ENCODE data around the gene NYAP1.

Gene NYAP1

DNA sequence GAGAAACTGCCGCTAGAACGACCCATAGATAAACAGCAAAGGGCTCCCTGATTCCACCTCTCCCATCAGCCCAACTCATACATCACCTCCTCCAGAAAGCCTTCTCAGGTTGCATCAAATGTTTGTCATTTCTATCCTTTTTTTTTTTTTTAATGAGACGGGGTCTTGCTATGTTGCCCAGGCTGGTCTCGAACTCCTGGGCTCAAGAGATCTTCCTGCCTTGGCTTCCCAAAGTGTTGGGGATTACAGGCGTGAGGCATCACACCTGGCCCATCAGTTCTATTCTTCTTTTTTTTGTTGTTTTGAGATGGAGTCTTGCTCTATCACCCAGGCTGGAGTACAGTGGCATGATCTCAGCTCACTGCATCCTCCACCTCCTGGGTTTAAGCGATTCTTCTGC lies 26.7 kb upstream of the NYAP1 start:
- no peak for DNase-seq (ENCODE audit: low spot score)

DNA sequence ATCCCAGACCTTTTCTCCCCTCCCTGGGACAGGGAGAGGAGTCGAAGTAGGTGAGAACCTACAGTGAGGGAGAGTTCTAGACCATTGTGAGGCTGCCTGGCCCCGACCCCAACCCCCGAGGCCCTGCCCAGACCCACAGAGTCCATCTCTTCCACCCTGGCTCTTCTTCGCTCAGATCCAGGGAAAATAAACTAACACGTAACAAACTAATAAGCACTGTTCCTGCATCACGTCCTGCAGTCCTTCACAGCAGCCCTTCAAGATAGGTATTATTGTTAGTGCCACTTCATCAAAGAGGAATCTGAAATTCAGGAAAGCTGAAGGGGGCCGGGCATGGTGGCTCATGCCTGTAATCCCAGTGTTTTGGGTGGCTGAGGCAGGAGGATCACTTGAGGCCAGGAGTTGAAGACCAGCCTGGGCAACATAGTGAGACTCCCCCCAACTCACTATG lies 19.5 kb upstream of the NYAP1 start, which contains the start of gene SPACDR:
Gene SPACDR, minus strand, starts transcription at position 51 of the 451 bp plus-strand sequence. CDS start 235 bp downstream, outside the sequence.
- DNase-seq (ENCODE audit: low spot score) = no peak

DNA sequence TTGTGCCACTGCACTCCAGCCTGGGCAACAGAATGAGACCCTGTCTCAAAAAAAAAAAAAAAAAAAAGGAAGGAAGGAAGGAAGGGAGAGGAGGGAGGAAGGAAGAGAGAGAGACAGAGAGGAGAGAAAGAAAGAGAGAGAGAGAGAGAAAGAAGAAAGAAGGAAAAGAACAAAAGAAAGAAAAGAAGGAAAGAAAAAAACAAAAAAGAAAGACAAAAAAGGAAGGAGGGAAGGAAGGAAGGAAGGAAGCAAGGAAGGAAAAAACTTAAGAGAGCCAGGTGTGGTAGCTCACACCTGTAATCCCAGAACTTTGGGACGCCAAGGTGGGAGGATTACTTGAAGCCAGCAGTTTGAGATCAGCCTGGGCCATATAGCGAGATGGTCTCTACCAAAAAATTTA lies 18.9 kb upstream of the NYAP1 start:
- no peak for DNase-seq (ENCODE audit: low spot score)

DNA sequence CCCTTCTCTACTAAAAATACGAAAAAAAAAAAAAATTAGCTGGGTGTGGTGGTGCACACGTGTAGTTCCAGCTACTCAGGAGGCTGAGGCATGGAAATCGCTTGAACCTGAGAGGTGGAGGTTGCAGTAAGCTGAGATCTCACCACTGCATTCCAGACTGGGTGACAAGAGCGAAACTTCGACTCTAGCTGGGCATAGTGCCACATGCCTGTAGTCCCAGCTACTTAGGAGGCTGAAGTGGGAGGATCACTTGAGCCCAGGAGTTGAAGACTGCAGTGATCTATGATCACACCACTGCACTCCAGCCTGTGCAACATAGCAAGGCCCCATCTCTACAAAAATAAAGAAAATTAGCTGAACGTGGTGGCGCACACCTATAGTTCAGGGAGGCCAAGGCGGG lies 18.4 kb upstream of the NYAP1 start:
- no peak for DNase-seq (ENCODE audit: low spot score)

DNA sequence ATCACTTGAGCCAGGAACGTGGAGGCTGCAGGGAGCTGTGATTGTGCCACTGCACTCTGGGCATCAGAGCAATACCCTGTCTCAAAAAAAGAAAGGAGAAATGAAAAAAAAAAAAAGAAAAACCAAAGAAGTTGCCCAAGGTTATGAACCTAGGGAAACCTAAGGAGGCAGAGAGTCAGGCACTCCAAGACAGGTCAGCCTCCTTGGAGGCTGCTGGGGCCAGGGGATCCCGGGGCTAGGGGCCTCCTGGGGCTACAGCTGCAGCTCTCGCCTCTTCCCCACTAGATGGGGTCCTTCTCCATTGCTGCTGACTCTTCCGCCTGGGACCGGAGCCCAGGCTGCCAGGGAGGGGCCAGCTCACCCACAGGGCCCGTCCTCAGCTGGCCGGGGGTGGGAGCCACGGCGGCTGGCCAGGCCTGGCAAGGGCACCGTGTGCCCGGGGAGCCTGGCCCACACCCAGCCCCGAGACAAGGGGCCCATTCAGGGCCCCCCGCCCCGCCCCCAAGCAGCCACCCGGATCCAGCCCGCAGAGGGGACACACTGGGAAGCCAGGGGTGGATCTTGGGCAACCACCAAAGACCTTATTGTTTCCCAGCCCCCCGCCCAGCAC lies 17.9 kb upstream of the NYAP1 start:
- peak; percentile 48 for DNase-seq (ENCODE audit: low spot score)

DNA sequence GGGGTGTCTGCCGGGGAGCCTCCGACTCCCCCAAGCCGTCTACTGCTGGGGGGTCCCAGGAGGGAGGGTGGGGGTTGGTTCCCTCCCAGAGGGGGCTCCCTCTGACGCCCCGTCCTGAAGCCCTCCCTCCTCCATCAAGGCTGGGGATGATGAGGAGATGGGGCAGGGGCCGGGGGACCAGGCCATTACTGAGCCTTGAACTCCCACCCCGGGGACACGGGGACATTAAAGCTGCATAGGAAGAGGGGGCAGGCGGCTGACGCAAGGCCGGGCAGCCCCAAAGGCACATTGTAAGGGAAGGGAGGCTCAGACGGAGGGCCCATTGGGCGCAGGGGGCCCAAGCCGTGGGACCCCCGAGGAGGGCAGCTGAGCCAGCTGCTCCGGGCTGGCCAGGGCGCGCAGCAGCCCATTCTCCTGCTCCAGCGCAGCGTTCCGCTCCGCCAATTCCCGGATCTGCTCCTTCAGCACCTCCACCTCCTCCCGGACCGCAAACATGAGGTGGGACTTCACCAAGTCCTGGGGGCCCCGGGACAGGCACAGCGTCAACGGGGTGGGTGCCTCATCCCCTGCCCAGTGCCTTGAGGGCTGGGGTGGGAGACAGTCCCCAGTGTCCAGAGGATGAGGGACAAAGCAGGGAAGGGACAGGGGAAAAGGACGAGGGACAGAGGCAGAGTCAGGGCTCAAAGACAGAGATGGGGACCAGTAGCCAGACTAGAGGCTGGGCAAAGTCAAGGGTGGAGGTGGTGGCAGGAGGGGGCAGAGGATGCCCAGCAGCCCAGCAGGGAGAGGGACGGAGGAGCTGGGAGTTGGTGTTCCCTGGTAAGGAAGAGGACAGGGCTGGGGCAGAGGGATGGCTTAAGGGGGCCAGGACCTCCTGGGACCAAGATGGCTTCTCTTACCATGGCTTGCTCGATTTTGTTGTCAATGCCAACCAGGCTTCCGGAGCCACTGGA lies 16.8 kb upstream of the NYAP1 start:
- no peak for DNase-seq (ENCODE audit: low spot score)

DNA sequence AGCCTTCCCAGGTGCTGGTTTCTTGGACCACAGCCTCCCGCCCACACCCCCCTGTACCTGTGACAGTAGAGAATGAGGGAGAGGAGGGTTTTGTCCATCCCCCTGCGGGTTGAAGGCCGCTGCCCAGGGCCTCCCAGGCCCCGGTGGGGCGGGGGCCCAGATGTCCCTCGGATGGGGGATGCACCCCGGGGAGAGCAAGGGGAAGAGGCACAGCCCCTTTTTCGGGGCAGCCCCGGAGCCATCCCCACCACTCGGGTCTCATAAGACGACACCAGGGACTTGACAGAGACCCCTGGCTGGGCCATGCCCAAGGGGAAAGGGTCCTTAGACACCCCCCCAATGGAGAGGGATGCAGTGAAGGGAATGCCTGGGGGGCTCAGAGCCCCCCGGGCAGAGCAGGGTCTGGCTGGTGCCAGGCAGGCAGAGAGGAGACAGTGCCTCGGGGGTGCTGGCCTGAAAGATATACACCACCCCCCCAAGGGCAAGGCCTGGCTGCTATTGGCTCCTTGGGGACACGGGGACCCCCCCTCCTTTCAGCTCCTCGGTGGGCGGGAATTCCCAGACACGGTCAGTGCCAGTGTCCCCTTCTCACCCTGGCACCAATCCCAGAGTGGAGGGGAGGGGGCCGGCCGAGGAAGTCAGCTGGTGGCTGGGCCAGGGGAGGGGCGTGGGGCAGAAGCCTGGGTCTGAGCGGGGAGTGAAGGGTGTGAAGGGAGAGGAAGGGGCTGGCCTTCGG lies 15.9 kb upstream of the NYAP1 start:
- DNase-seq (ENCODE audit: low spot score) = no peak

DNA sequence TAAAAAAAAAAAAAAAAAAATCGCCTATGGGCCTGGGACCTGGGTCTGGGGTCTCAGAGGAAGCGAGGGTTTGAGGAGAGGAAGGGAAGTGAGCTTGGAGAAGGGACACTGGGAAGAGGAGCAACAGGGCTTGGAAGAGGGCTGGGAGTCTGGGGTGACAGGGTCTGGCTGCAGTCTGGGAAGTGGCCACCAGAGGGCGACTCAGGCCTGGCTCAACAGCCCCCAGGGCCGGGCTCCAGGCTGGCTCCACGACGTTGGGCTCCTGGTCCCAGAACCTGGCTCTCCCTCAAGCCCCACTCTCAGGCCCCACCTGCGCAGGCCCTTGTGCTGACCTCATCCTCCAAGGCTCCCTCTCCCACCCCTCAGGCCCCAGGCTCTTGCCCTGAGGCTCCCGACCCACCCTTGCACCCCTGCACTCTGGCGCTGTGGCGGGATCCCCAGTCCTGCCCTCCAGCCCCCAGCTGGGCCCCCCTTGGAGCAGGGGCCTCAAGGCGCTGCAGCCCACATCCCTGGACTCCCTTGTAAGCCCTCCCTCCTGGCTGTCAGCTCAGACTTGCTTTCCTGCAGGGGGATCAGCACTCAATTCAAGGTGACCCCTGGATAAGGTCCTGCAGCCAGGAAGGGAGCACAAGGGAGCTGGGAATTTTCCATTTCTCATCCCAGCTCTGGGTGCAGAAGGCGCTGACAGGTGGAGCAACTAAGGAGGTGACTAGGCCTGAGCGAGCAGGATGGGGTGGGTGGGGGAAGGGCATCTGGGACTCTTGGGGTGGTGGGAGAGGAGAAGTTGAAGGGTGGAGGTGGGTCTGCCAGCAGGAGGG lies 14.3 kb upstream of the NYAP1 start:
- DNase-seq (ENCODE audit: low spot score) = peak; percentile 83

DNA sequence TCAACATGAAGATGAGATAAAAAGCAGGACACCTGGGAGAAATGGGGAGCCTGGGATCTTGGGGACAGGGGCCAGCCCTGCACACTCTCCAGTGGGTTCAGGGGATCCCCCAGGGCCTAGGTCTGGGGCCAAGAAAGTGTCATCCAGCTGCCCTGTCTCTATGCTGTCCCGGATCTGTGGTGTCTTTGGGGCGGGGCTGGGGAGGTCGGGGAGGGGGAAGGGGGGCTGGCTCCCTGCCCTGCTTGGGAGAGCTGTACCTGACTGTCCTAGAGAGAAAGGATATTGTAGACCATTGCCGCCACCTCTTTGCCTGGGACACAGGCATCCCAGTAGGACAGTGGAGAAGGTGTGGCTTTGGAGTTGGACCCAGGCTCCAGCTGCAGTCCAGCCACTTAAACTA lies 12.7 kb upstream of the NYAP1 start:
- no peak for DNase-seq (ENCODE audit: low spot score)

DNA sequence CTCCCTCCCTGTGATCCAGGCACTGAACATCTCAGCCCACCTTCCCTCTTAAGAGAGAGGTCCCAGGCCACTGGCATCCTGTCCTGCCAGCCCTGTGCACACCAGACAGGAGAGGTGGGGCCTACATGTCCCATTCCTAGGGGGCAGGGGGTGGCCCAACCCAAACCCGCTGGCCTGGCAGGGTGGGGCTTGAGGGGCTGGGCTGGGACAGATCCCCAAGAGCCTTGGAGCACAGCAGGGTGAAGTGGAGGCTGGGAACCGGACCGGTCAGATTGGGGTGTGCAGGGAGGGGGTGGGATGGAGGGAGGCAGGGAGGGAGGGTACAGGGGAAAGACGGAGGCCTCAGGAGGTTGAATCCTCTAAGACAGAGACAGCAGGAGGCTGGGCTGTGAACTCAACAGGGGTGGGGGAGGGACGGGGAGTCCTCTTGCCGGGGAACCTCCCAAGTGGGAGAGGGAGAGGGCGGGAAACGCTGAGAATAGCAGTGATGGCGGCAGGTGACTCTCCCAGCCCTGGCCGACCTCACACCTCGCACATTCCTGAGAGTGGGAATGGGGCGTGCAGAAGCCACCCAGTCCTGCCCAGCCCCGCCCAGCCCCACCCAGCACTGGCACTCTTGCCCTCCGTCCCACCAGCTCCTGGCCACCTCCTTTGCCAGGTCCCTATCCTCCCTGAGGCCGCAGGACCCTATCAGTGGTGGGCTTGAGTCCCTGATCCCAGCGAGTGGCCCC lies 11.4 kb upstream of the NYAP1 start:
- DNase-seq (ENCODE audit: low spot score) = no peak

DNA sequence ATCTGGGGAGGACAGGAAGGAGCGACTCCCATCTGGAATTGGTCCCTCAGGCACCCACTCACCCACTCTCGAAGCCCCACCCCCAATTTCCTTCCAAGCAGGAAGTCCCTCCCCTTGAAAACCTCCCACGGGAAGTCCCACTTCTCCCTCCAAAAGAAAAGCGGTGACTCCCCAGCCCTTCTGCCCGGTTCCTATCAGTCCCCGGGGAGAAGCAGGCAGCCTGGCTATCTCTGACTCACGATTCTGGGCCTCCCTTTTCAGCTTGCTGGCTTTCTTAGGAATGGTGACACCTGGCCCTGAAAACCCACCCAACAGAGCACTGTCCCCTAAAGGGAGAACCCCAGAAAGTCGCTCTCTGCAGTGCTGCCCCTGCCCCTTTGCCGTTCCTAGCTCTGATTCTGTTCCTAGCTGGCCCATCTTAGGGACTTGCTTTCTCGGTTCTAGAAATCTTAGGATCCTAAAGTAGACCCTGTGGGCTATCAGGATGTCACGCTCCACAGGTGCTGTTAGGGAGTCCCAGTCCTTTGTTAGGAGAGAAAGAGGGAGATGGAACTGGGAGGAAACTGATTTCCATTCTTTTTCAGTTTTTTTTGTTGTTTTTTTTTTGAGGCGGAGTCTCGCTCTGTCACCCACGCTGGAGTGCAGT lies 10.8 kb upstream of the NYAP1 start:
- DNase-seq (ENCODE audit: low spot score) = peak; percentile 45

DNA sequence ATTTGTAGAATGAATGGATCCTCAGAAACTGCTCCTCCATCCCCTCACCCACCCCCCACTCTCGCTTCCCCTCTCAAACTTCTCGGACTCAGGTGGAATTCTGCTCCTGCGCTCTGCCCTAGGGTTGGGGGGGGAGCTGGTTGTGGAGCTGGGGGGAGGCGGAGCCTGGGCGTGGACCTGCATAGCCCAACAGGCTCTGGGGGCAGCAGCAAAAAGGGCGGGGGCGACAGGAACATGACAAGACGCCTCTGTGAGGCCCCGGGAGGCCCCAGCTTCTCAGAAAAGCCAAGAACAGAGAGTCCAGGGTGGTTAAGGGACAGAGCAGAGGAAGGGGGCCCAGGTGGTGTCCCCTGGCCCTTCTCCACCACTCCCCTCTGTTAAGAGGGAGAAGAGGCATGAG lies 8.2 kb upstream of the NYAP1 start:
- DNase-seq (ENCODE audit: low spot score) = peak; percentile 69

DNA sequence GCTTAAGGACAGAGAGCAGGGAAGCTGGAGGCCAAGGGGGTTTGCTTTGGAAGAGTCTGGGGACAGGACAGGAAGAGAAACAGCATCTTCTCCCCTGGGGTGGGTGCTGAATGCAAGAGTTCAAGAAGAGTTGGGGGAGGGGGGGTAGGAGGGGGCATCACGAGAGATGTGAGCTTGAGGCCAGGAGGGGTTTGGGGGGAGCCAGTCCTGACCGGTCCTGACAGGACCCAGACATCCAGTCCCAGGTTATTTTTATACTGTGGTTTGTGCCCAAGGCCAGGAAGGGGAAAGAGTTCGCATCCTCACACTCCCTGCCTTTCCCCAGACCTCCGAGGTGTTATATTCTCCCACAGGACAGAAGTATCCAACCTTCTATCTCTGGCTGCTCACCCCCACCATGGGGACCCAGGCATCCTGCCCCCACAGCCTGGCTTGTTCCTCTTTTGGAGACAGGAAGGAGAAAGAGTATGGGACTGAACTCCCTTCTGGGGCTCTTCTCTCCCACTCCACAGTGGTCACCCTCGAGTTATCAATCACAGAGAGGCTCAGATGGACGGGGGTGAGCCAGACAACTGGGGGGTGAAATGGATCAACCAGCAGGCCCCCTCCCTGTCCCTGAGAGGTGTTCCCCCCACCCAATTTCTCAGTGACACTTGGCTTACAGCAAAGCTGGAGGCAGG lies 7.5 kb upstream of the NYAP1 start:
- no peak for DNase-seq (ENCODE audit: low spot score)

DNA sequence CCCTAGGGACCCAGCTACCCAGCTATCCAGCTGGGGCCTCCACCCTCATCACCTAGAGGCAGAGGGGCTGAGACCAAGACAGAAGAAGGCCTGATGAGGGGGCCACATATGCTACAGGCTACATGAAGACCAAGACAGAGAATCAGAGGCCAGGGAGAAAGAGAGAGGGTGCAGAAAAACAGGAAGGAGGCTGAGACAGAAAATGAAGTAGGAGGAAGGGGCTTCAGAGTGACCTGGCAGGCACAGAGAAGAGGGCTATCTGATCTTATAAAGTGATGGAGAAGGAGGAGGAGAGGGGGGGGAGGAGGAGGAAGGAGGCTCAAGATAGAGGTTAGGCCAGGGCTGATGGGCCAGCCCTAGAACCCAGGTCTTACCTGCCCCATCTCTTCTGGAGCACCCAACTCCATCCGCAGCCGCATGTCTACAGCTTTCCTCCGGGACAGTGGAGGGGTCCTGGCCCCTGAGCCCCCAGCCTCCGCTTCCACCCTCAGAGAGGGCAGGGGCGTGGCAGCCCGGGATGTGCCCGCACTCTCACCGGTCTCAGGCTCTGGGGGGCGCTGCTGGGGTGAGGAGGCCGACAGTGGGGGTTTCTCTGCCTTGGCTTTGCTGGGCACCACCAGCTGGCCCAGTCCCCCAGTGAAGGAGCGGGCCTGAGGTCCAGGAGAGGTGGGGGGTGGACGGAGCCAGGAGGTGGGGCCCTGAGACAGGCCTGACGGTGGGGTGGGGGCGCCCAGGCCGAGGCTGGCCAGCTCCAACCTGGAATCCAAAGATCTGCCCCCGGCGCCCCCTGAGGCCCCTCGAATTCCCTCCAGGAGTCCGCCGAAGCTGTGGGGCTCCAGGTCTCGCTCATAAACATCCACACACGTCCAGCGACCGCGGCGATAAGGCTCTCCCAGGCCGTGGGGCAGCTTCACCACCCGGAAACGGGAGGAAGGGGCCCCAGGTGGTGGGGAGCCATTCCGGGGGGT lies 6.5 kb upstream of the NYAP1 start:
- peak; percentile 52 for DNase-seq (ENCODE audit: low spot score)

DNA sequence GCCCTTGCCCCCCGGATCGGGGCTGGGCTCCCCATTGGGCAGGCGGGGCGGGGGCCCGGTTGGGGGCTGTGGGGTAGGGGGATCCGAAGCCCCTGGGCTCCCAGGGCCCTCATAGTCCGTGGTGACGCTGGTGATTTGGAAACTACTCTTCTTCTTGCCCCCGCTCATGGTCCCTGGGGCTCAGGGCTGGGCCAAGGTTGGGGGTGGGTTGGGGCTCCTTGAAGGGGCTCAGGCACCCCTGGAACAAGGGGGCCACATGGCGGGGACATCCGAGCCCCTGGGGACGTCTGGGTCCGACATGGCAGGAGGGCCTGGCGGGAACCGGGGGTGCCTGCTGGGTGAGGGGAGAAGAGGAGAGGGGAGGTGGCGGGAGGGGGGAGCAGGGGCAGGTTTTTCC lies 5.9 kb upstream of the NYAP1 start:
- DNase-seq (ENCODE audit: low spot score) = no peak

DNA sequence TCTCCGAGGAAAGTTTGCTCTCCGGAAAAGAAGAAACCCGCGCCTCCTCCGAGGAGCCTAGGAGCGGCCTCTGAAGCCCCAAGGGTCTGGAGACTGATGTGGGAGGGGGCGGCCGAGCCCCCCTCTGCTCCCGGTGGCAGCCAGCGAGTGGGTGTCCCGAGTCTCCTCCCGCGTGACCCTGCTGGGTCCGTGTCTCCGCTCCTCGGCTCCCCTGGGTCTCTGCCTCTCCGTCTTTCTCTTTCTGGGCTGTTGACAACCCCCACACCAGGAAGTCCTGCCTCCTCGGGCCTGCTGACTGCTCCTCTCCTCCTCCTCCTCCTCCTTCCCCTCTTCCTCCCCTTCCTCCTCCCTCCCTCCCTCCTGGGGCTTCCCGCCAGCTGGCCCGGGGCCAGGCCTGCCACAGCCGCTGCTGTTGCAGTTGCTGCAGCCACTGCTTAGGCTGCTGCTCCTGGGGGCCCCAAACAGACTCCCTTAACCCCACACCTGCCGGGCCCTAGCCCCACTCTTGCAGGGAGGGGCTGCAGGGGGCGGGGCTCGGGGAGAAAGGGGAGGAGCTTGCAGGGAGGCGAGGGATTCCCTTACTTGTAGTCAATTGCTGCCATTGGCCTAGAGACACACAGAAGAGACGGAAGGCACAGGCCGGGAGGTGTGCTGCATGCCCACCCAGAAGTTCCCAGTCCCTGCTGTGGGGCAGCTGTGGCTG lies 4.6 kb upstream of the NYAP1 start, which contains the start of gene TSC22D4:
Gene TSC22D4, minus strand, starts transcription at position 257 of the 703 bp plus-strand sequence. CDS start 1,176 bp downstream, outside the sequence.
- DNase-seq (ENCODE audit: low spot score) = peak; percentile 93

DNA sequence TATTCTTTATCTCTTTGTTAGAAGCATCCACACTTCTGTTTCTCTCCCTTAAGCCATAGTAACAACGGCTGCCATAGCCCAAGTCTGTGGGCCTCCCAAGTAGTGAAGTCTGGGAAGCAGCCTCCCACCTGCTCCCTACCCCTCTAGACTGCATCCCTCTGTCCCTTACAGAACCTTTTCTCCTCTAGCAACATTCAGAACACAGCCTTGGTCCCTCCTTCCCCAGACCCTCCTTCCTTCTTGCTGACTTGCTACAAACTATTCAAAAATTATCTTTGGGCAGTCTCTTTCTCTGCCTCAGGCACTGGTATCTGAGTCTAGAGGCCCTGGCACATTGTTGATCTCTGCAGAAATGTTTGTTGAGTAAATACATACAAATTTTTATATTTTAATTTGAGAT lies 2.3 kb upstream of the NYAP1 start:
- DNase-seq (ENCODE audit: low spot score) = no peak

DNA sequence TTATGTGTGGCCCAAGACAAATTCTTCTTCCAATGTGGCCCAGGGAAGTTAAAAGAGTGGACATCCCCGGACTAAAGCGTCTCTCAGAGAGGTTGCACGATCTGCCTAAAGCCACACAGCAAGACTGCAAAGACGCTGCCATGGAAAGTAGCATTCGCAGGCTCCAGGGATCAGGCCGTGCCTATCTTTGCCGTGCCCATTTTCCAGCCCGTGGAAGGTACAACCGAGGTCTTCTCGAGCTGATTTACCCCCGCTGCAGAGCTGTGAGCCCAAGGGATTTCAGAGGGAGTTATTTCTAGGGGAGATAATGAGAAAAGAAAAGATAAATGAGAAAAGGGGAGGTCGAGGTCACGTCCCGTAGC lies 1.0 kb upstream of the NYAP1 start:
- no peak for DNase-seq (ENCODE audit: low spot score)
